B cell (primary cell): ENCODE data around the gene ADSS1. TPM values are rescaled to one million over a fixed set of nuclear protein-coding genes. Genes with fewer than 3 reads are reported as not detected.

Experiments
- ATAC-seq: fragments of 200-7000 bp; cut with Tn5 transposase; one replicate; pipeline ENCODE4 v1.10.0; 2021; ENCODE audit warnings: low read depth, mild to moderate bottlenecking, moderate number of reproducible peaks, moderate library complexity
- CTCF ChIA-PET: fragments of 350-600 bp; sonication (Branson Sonifier 250); formaldehyde crosslinking; loops from one replicate; lab custom pipeline; 2021; ENCODE audit warnings: antibody characterized with exemption, inconsistent platforms; lab: Charles Lee
- POLR2A ChIA-PET: fragments of 350-600 bp; sonication (Branson Sonifier 250); formaldehyde crosslinking; loops from one replicate; lab custom pipeline; 2021; ENCODE audit warnings: antibody characterized with exemption; lab: Charles Lee
- DNase-seq: peaks from one replicate; pipeline ENCODE4 v3.0.0; 2013
- H2AFZ ChIP-seq: 2 replicates; pipeline ENCODE4 v1.6.1; 2012; ENCODE audit warnings: mild to moderate bottlenecking, low read depth, low read length; ENCODE audit not compliant: insufficient read depth, poor library complexity, severe bottlenecking
- H3K27ac ChIP-seq, 2 donors: 1 replicate in 1 of 2; 2 replicates in 1 of 2; pipeline ENCODE4 v1.5.1; 2012 to 2013; ENCODE audit warnings: low read length in 2 of 2, mild to moderate bottlenecking in 2 of 2, moderate library complexity in 1 of 2
- H3K27me3 ChIP-seq, 4 experiments: fragments of 200-600 bp in 1 of 4; sonication (generic) in 1 of 4; replicated peaks in 1 of 4; 1 replicate in 2 of 4; 2 replicates in 2 of 4; pipeline versions ENCODE4 v1.6.1 to v1.7.0; 2013 to 2016; ENCODE audit warnings: low read length in 3 of 4, mild to moderate bottlenecking in 2 of 4, mixed read lengths in 1 of 4, moderate library complexity in 1 of 4; ENCODE audit not compliant: insufficient read depth in 4 of 4, control insufficient read depth in 3 of 4; ENCODE audit errors: control extremely low read depth in 1 of 4
- H3K36me3 ChIP-seq, 2 experiments: replicated peaks in 1 of 2; 1 replicate in 1 of 2; 2 replicates in 1 of 2; pipeline versions ENCODE4 v1.6.1 to v1.7.1; 2013; ENCODE audit warnings: low read length in 1 of 2; ENCODE audit not compliant: insufficient read depth in 2 of 2, control insufficient read depth in 1 of 2; ENCODE audit errors: control extremely low read depth in 1 of 2, extremely low read depth in 1 of 2
- H3K4me1 ChIP-seq, 2 donors: fragments of 200-600 bp in 1 of 2; sonication (generic) in 1 of 2; 1 replicate in 1 of 2; 2 replicates in 1 of 2; pipeline versions ENCODE4 v1.5.1 to v1.6.1; 2013 to 2017; ENCODE audit warnings: low read length in 2 of 2; ENCODE audit not compliant: control insufficient read depth in 2 of 2, insufficient read depth in 2 of 2
- H3K4me2 ChIP-seq: replicated peaks from 2 replicates; pipeline ENCODE3; 2012; ENCODE audit warnings: mild to moderate bottlenecking, low read depth, low read length; ENCODE audit not compliant: poor library complexity, severe bottlenecking
- H3K4me3 ChIP-seq, 5 experiments: fragments of 200-600 bp in 1 of 5; sonication (generic) in 1 of 5; 1 replicate in 3 of 5; 2 replicates in 2 of 5; pipeline versions ENCODE4 v1.5.1 to v1.7.0; 2011 to 2016; ENCODE audit warnings: low read length in 4 of 5, mild to moderate bottlenecking in 4 of 5, low read depth in 2 of 5, control low read depth in 1 of 5, moderate library complexity in 1 of 5; ENCODE audit not compliant: insufficient read depth in 1 of 5; ENCODE audit errors: control extremely low read depth in 1 of 5, extremely low read depth in 1 of 5
- H3K79me2 ChIP-seq: fragments of 200-600 bp; sonication (generic); one replicate; pipeline ENCODE4 v1.6.0; 2016; ENCODE audit warnings: low read length; ENCODE audit not compliant: control insufficient read depth, insufficient read depth
- H3K9ac ChIP-seq: fragments of 200-600 bp; sonication (generic); 2 replicates; pipeline ENCODE4 v1.6.1; 2017; ENCODE audit warnings: mild to moderate bottlenecking, low read length, moderate library complexity
- H3K9me3 ChIP-seq, 3 donors: one replicate each; pipeline versions ENCODE4 v1.6.1 to v1.7.1; 2013; ENCODE audit warnings: low read length in 2 of 3; ENCODE audit not compliant: control insufficient read depth in 2 of 3, insufficient read depth in 1 of 3; ENCODE audit errors: control extremely low read depth in 1 of 3
- H4K20me1 ChIP-seq: 2 replicates; pipeline ENCODE4 v1.6.0; 2012; ENCODE audit warnings: mild to moderate bottlenecking, low read length; ENCODE audit not compliant: insufficient read depth, control insufficient read depth, poor library complexity, severe bottlenecking
- H3K27ac Mint-ChIP-seq: one replicate; pipeline ENCODE4 v1.8.0; 2021; ENCODE audit warnings: mixed read lengths
- H3K27me3 Mint-ChIP-seq: one replicate; pipeline ENCODE4 v1.8.0; 2021; ENCODE audit warnings: mixed read lengths
- H3K4me1 Mint-ChIP-seq: one replicate; pipeline ENCODE4 v1.8.0; 2021; ENCODE audit warnings: mixed read lengths
- H3K4me3 Mint-ChIP-seq: one replicate; pipeline ENCODE4 v1.8.0; 2021; ENCODE audit warnings: mixed read lengths
- H3K9me3 Mint-ChIP-seq: one replicate; pipeline ENCODE4 v1.8.0; 2022; ENCODE audit warnings: mixed read lengths; ENCODE audit not compliant: insufficient read depth
- EZH2 ChIP-seq: IDR thresholded peaks from 2 replicates; pipeline ENCODE4 v1.6.1; 2012; ENCODE audit warnings: borderline replicate concordance, low read depth, mild to moderate bottlenecking, moderate library complexity, low read length; ENCODE audit not compliant: insufficient read depth, poor library complexity, severe bottlenecking
- WGBS: methylation state at CpG from one replicate; pipeline ENCODE4 v1.1.5; 2013; ENCODE audit warnings: missing lambda C conversion rate; ENCODE audit not compliant: insufficient coverage; 5-methylcytosine and 5-hydroxymethylcytosine counted together
- intact Hi-C: fragments of 100-400 bp; cut with micrococcal nuclease; formaldehyde crosslinking; loops from one replicate; pipeline ENCODE4 v1.10.0; 2022
- polyA plus RNA-seq: library from polyadenylated mRNA; depleted of rRNA; stranded (reverse); fragments of >200 nt; gene quantifications from 2 replicates; pipeline ENCODE4 v1.2.3, GENCODE V29; 2012
- total RNA-seq, 2 donors: library from RNA; stranded (reverse); fragments of 120-200 nt in 1 of 2; gene quantifications; 1 replicate in 1 of 2; 2 replicates in 1 of 2; pipeline versions ENCODE4 v1.2.3 to v1.2.4, GENCODE V29; 2013 to 2022
- TF ChIP-seq, protein P1 (sequence below): fragments of 200-600 bp; IDR thresholded peaks from one replicate; pipeline ENCODE4 v1.8.0; 2022; ENCODE audit warnings: antibody characterized with exemption, mild to moderate bottlenecking

Gene ADSS1
- total and polyA plus RNA-seq, 2 donors (not counting 1 experiment from before 2014, with no cell fraction given): 0.33 to 1.7 TPM

DNA sequence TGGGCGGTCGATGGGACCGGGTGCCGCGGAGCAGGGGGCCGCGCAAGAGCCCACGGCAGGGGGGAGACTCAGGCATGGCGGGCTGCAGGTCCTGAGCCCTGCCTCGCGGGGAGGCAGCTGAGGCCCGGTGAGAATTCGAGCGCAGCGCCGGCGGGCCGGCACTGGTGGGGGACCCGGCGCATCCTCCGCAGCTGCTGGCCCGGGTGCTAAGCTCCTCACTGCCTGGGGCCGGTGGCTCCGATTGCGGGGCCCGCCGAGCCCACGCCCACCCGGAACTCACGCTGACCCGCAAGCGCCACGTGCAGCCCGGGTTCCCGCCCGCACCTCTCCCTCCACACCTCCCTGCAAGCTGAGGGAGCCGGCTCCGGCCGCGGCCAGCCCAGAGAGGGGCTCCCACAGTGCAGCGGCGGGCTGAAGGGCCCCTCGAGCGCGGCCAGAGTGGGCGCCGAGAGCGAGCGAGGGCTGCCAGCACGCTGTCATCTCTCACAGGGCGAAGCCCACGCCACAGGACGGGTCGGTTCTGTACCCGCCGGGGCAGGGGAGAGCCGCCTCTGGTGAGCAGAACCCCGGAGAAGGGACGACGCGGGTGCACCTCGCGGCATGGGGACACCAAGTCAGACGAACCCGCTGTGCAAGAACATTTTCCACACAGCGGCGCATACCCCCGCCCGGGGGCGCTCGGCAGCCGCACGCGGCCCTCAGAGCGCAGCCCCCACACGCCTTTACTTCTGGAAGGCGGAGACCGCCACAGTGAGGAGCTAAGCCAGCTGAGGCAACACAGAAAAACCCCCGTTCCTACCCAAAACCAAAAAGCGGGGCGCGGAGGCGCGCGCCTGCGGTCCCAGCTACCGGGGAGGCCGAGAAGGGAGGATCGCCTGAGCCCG, 27.8 kb downstream of the ADSS1 start:
- H3K9me3 ChIP-seq: peaks cover 0 to 14% (median 0%) of the 10 kb centered on the region in 3 donors
- H2AFZ ChIP-seq: peak overlapping the region; percentile 82
- peak overlapping the region; percentile 80 to 90 for H3K27ac ChIP-seq
- CTCF ChIA-PET: interaction anchor here (0.5 to 2.5 kb wide), 9 partner anchors 11 to 94 kb away, joined by 3 to 12 read pairs (median 4); partner anchors contain the start of gene ADSS1
- Mint-ChIP-seq H3K27ac (peak overlapping the region; percentile 95), H3K4me3 (peak overlapping the region; percentile 91), H3K4me1 (peaks cover 30% of the 10 kb centered on the region), H3K9me3 (no peaks in the 10 kb centered on the region), H3K27me3 (no peaks in the 10 kb centered on the region)
- TF ChIP-seq EZH2: no peak
- TF ChIP-seq, protein P1, sequence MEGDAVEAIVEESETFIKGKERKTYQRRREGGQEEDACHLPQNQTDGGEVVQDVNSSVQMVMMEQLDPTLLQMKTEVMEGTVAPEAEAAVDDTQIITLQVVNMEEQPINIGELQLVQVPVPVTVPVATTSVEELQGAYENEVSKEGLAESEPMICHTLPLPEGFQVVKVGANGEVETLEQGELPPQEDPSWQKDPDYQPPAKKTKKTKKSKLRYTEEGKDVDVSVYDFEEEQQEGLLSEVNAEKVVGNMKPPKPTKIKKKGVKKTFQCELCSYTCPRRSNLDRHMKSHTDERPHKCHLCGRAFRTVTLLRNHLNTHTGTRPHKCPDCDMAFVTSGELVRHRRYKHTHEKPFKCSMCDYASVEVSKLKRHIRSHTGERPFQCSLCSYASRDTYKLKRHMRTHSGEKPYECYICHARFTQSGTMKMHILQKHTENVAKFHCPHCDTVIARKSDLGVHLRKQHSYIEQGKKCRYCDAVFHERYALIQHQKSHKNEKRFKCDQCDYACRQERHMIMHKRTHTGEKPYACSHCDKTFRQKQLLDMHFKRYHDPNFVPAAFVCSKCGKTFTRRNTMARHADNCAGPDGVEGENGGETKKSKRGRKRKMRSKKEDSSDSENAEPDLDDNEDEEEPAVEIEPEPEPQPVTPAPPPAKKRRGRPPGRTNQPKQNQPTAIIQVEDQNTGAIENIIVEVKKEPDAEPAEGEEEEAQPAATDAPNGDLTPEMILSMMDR: no peak
- POLR2A ChIA-PET: interaction anchor here (0.8 to 1.6 kb wide), 7 partner anchors 27 to 314 kb away, joined by 3 to 6 read pairs (median 3); partner anchors contain the start of genes ADSS1, GPR132 and ZBTB42
- peaks cover 18 to 24% of the 10 kb centered on the region in 2 donors for H3K4me1 ChIP-seq
- peaks cover 0 to 13% of the 10 kb centered on the region in 2 experiments for H3K36me3 ChIP-seq
- peaks cover 32% of the 10 kb centered on the region for H3K79me2 ChIP-seq
- peaks cover 28% of the 10 kb centered on the region for H4K20me1 ChIP-seq
- DNase-seq (no peak), ATAC-seq (no peak)
- no peaks in the 10 kb centered on the region for H3K27me3 ChIP-seq
- H3K4me2 ChIP-seq: peak overlapping the region; percentile 94
- intact Hi-C loops: loop anchor here (1.0 to 5.0 kb wide), 8 partner anchors 17 to 1034 kb away; partner anchors contain the start of genes ADSS1, BRF1, GPR132 and XRCC3
- 81% methylated on average over 82 of the region's 90 CpGs for WGBS
- peak overlapping the region; percentile 22 to 98 (median 91) for H3K4me3 ChIP-seq
- H3K9ac ChIP-seq: peak overlapping the region; percentile 88
